Esophagus squamous epithelium (tissue), 5 donors: ENCODE results near the gene RNF217. TPM values are rescaled to one million over a fixed set of nuclear protein-coding genes. Genes with fewer than 3 reads are reported as not detected.
"Not testable (repeated sequence)": the region's sequence is repeated elsewhere in the genome, so short reads cannot be mapped to it uniquely, and the experiment has no call there.

ENCODE experiments used
- DNase-seq: peaks from one replicate; lab custom pipeline; 2025; lab: John Stamatoyannopoulos, UW
- H3K27ac ChIP-seq, 4 donors: fragments of 200-600 bp; sonication (generic); one replicate each; pipeline ENCODE4 v1.5.1; 2016 to 2019; ENCODE audit warnings: mild to moderate bottlenecking in 1 of 4
- H3K27me3 ChIP-seq, 4 donors: fragments of 200-600 bp; sonication (generic); 1 replicate in 3 of 4; 2 replicates in 1 of 4; pipeline versions ENCODE4 v1.5.1 to v1.6.0; 2017 to 2021; ENCODE audit warnings: antibody characterized with exemption in 1 of 4
- H3K36me3 ChIP-seq, 3 donors: fragments of 200-600 bp; sonication (generic); one replicate each; pipeline ENCODE4 v1.5.1; 2016 to 2019
- H3K4me1 ChIP-seq, 3 donors: fragments of 200-600 bp; sonication (generic); one replicate each; pipeline ENCODE4 v1.5.1; 2017 to 2019
- H3K4me3 ChIP-seq, 4 donors: fragments of 200-600 bp; sonication (generic); 1 replicate in 3 of 4; 2 replicates in 1 of 4; pipeline ENCODE4 v1.5.1; 2016 to 2019; ENCODE audit warnings: mild to moderate bottlenecking in 2 of 4, moderate library complexity in 1 of 4
- H3K9me3 ChIP-seq, 3 donors: fragments of 200-600 bp; sonication (generic); one replicate each; pipeline ENCODE4 v1.5.1; 2016 to 2019
- POLR2A ChIP-seq, 4 donors: fragments of 450-650 bp; IDR thresholded peaks; one replicate each; pipeline ENCODE4 v1.6.1; 2017; ENCODE audit warnings: antibody characterized with exemption in 4 of 4, mild to moderate bottlenecking in 4 of 4, moderate library complexity in 3 of 4
- WGBS, 2 donors: methylation state at CpG; one replicate each; pipeline ENCODE4 v1.1.5; 2018; 5-methylcytosine and 5-hydroxymethylcytosine counted together
- intact Hi-C: fragments of 100-400 bp; cut with DNase I; formaldehyde crosslinking; loops from one replicate; pipeline ENCODE4 v1.15.0; 2022
- total RNA-seq, 4 donors: library from RNA; depleted of rRNA; stranded (reverse); fragments of >200 nt; gene quantifications; one replicate each; pipeline ENCODE4 v1.1.0, GENCODE V29; 2016
- TF ChIP-seq, protein P1 (sequence below), 6 experiments: fragments of 450-650 bp in 4 of 6; fragments of 200-600 bp in 2 of 6; sonication (generic) in 2 of 6; IDR thresholded peaks; one replicate each; pipeline ENCODE4 v1.5.1; 2016 to 2019; ENCODE audit warnings: antibody characterized with exemption in 6 of 6, mild to moderate bottlenecking in 4 of 6, moderate library complexity in 4 of 6
- donor health status: DM: yes; HTN: yes; CAD: no.

RNF217 gene, protein sequence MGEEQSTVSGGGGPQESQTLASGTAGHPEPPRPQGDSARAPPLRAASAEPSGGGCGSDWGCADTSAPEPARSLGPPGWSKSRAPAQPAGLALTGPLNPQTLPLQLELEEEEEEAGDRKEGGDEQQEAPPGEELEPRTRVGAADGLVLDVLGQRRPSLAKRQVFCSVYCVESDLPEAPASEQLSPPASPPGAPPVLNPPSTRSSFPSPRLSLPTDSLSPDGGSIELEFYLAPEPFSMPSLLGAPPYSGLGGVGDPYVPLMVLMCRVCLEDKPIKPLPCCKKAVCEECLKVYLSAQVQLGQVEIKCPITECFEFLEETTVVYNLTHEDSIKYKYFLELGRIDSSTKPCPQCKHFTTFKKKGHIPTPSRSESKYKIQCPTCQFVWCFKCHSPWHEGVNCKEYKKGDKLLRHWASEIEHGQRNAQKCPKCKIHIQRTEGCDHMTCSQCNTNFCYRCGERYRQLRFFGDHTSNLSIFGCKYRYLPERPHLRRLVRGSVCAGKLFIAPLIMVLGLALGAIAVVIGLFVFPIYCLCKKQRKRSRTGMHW
- total RNA-seq, result 10 to 100 TPM in 3 of 4 donors, 1 to 10 TPM in 1; 9.1 to 26.3 (median 15.4) TPM

GRCh38 chr6:124961777-124962638 lies at the start of gene RNF217:
TSS of gene RNF217 (plus strand) at chr6:124962437. CDS start at chr6:124962545, 108 bp downstream.
- Histone ChIP-seq H3K4me3 (peak within 1 kb of the TSS; percentile 70 to 97 (median 88)), H3K27me3 (no peaks in the 10 kb centered on the region), H3K4me1 (peaks cover 0 to 62% (median 25%) of the 10 kb centered on the region in 3 donors), H3K27ac (peak within 1 kb of the TSS; percentile 92 to 99 (median 96)), H3K9me3 (no peaks in the 10 kb centered on the region), H3K36me3 (no peaks in the 10 kb centered on the region)
- 0 to 2% methylated on average over 12 to 15 of the region's 101 CpGs for WGBS, 2 donors
- TF ChIP-seq, protein P1, sequence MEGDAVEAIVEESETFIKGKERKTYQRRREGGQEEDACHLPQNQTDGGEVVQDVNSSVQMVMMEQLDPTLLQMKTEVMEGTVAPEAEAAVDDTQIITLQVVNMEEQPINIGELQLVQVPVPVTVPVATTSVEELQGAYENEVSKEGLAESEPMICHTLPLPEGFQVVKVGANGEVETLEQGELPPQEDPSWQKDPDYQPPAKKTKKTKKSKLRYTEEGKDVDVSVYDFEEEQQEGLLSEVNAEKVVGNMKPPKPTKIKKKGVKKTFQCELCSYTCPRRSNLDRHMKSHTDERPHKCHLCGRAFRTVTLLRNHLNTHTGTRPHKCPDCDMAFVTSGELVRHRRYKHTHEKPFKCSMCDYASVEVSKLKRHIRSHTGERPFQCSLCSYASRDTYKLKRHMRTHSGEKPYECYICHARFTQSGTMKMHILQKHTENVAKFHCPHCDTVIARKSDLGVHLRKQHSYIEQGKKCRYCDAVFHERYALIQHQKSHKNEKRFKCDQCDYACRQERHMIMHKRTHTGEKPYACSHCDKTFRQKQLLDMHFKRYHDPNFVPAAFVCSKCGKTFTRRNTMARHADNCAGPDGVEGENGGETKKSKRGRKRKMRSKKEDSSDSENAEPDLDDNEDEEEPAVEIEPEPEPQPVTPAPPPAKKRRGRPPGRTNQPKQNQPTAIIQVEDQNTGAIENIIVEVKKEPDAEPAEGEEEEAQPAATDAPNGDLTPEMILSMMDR (IDR thresholded peaks at IDR 0.05), result no peak
- TF ChIP-seq POLR2A (IDR thresholded peaks at IDR 0.05), result peak in 2 of 4 donors; percentile 18 to 62
- intact Hi-C loops, result no loop called here
- no peak for DNase-seq

- Histone ChIP-seq H3K4me3 (no peak overlapping the region), H3K4me1 (no peaks in the 10 kb centered on the region), H3K9me3 (no peaks in the 10 kb centered on the region), H3K27me3 (no peaks in the 10 kb centered on the region), H3K36me3 (no peaks in the 10 kb centered on the region), H3K27ac (no peak overlapping the region)
- TF ChIP-seq, protein P1 (IDR thresholded peaks at IDR 0.05), result no peak
- TF ChIP-seq POLR2A (IDR thresholded peaks at IDR 0.05), result no peak
- intact Hi-C loops, result no loop called here
- 89 to 94% methylated on average over 1 of the region's 1 CpG for WGBS, 2 donors
- no peak for DNase-seq
These were observed 49.2 kb upstream of the RNF217 start for GRCh38 chr6:124913056-124913455.

GRCh38 chr6:124917769-124918168 lies 44.5 kb upstream of the RNF217 start:
- 67 to 88% methylated on average over 1 of the region's 1 CpG for WGBS, 2 donors

GRCh38 chr6:124919703-124920102 lies 42.5 kb upstream of the RNF217 start:
- H3K27me3 ChIP-seq, DNase-seq, H3K9me3 ChIP-seq, intact Hi-C loops, H3K4me1 ChIP-seq, H3K36me3 ChIP-seq, H3K4me3 ChIP-seq, H3K27ac ChIP-seq: not testable (repeated sequence)
- WGBS, 2 donors, result 88 to 95% methylated on average over 2 of the region's 2 CpGs

More at GRCh38 chr6:124917769-124918168, 44.5 kb upstream of the RNF217 start:
- no peak for DNase-seq
- Histone ChIP-seq H3K9me3 (no peaks in the 10 kb centered on the region), H3K36me3 (no peaks in the 10 kb centered on the region), H3K27ac (no peak overlapping the region), H3K4me1 (no peaks in the 10 kb centered on the region), H3K4me3 (no peak overlapping the region), H3K27me3 (no peaks in the 10 kb centered on the region)
- intact Hi-C loops, result no loop called here
- TF ChIP-seq POLR2A (IDR thresholded peaks at IDR 0.05), result no peak
- TF ChIP-seq, protein P1 (IDR thresholded peaks at IDR 0.05), result no peak

- Histone ChIP-seq H3K4me3 (no peak overlapping the region), H3K36me3 (no peaks in the 10 kb centered on the region), H3K27me3 (no peaks in the 10 kb centered on the region), H3K27ac (no peak overlapping the region), H3K9me3 (no peaks in the 10 kb centered on the region), H3K4me1 (no peaks in the 10 kb centered on the region)
- TF ChIP-seq, protein P1 (IDR thresholded peaks at IDR 0.05), result no peak
- no peak for TF ChIP-seq POLR2A (IDR thresholded peaks at IDR 0.05)
- WGBS, 2 donors, result 42% methylated on average over 3 of the region's 3 CpGs
- intact Hi-C loops, result no loop called here
- no peak for DNase-seq
These were observed 37.9 kb upstream of the RNF217 start for GRCh38 chr6:124924333-124924759.
